SU-DHL-6 (cell line): ENCODE data around the gene NELL1.
A peak's percentile ranks its signal among the peaks of the same experiment; 100 is the strongest.

Experiments used
- H2AFZ ChIP-seq: fragments of 200-600 bp; sonication (generic); 2 replicates; pipeline ENCODE4 v1.6.1; 2014; ENCODE audit warnings: low read depth, mild to moderate bottlenecking, moderate library complexity, mixed read lengths, antibody characterized with exemption, low read length; ENCODE audit not compliant: severe bottlenecking
- H3F3A ChIP-seq: fragments of 200-600 bp; shearing (Covaris generic); 2 replicates; pipeline ENCODE4 v1.6.0; 2016; ENCODE audit warnings: antibody characterized with exemption, mild to moderate bottlenecking; ENCODE audit not compliant: insufficient read depth
- H3K27ac ChIP-seq: fragments of 200-600 bp; sonication (generic); 2 replicates; pipeline ENCODE4 v1.5.1; 2016; ENCODE audit warnings: low read depth, mild to moderate bottlenecking, low read length, moderate library complexity, mixed read lengths
- H3K27me3 ChIP-seq: fragments of 200-600 bp; sonication (generic), shearing (Covaris generic); 2 replicates; pipeline ENCODE4 v1.6.0; 2014; ENCODE audit warnings: mild to moderate bottlenecking, low read length
- H3K36me3 ChIP-seq: fragments of 200-600 bp; sonication (generic); 2 replicates; pipeline ENCODE4 v1.6.1; 2014; ENCODE audit warnings: mild to moderate bottlenecking, low read length, mixed read lengths
- H3K4me2 ChIP-seq: fragments of 300-600, 200-600 bp; shearing (Covaris generic), sonication (generic); 2 replicates; pipeline ENCODE4 v1.6.0; 2014; ENCODE audit warnings: low read length, low read depth, mild to moderate bottlenecking; ENCODE audit not compliant: poor library complexity, severe bottlenecking
- H3K4me3 ChIP-seq: fragments of 200-600 bp; sonication (generic); 2 replicates; pipeline ENCODE4 v1.5.1; 2014; ENCODE audit warnings: antibody characterized with exemption, low read length, mild to moderate bottlenecking, mixed read lengths; ENCODE audit not compliant: insufficient read depth, poor library complexity, severe bottlenecking
- H3K79me2 ChIP-seq: fragments of 200-600 bp; sonication (generic); 2 replicates; pipeline ENCODE4 v1.6.1; 2014; ENCODE audit warnings: mild to moderate bottlenecking, low read length, moderate library complexity; ENCODE audit not compliant: insufficient read depth
- H3K9ac ChIP-seq: fragments of 200-600 bp; sonication (generic); 2 replicates; pipeline ENCODE4 v1.7.0; 2014; ENCODE audit warnings: mild to moderate bottlenecking, low read length
- H3K9me2 ChIP-seq: fragments of 200-600 bp; sonication (generic); replicated peaks from 2 replicates; pipeline ENCODE4 v1.6.1; 2014; ENCODE audit warnings: low read length; ENCODE audit not compliant: insufficient read depth
- H3K9me3 ChIP-seq: fragments of 200-600 bp; sonication (generic); 2 replicates; pipeline ENCODE4 v1.6.1; 2014; ENCODE audit warnings: low read length, mixed read lengths; ENCODE audit not compliant: insufficient read depth
- H4K20me1 ChIP-seq: fragments of 200-600 bp; sonication (generic); 2 replicates; pipeline ENCODE4 v1.6.1; 2014; ENCODE audit warnings: low read depth, mild to moderate bottlenecking, antibody characterized with exemption, low read length, moderate library complexity, mixed read lengths
- EZH2phosphoT487 ChIP-seq: fragments of 200-600 bp; sonication (generic), shearing (Covaris generic); conservative IDR thresholded peaks from 2 replicates; pipeline ENCODE4 v1.6.1; 2018; ENCODE audit warnings: mild to moderate bottlenecking, antibody characterized with exemption, low read length, moderate library complexity, mixed read lengths
- TF ChIP-seq, protein P1 (sequence below): fragments of 200-600 bp; sonication (generic); IDR thresholded peaks from one replicate; pipeline ENCODE4 v1.5.1; 2017; ENCODE audit warnings: antibody characterized with exemption, mild to moderate bottlenecking, low read length, moderate library complexity; ENCODE audit not compliant: insufficient read depth, poor library complexity, severe bottlenecking

NELL1 gene

GRCh38 chr11:20640401-20640800 lies 29.0 kb upstream of the NELL1 start:
- no peaks in the 10 kb centered on the region for H3K9me3 ChIP-seq
- no peak overlapping the region for H3K4me2 ChIP-seq
- TF ChIP-seq EZH2phosphoT487: no peak
- TF ChIP-seq, protein P1, sequence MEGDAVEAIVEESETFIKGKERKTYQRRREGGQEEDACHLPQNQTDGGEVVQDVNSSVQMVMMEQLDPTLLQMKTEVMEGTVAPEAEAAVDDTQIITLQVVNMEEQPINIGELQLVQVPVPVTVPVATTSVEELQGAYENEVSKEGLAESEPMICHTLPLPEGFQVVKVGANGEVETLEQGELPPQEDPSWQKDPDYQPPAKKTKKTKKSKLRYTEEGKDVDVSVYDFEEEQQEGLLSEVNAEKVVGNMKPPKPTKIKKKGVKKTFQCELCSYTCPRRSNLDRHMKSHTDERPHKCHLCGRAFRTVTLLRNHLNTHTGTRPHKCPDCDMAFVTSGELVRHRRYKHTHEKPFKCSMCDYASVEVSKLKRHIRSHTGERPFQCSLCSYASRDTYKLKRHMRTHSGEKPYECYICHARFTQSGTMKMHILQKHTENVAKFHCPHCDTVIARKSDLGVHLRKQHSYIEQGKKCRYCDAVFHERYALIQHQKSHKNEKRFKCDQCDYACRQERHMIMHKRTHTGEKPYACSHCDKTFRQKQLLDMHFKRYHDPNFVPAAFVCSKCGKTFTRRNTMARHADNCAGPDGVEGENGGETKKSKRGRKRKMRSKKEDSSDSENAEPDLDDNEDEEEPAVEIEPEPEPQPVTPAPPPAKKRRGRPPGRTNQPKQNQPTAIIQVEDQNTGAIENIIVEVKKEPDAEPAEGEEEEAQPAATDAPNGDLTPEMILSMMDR: no peak
- no peak overlapping the region for H3K4me3 ChIP-seq
- H3K36me3 ChIP-seq: no peaks in the 10 kb centered on the region
- no peak overlapping the region for H3K9ac ChIP-seq
- H3K9me2 ChIP-seq: no peaks in the 10 kb centered on the region
- no peaks in the 10 kb centered on the region for H3F3A ChIP-seq
- no peak overlapping the region for H2AFZ ChIP-seq
- H4K20me1 ChIP-seq: no peaks in the 10 kb centered on the region
- H3K79me2 ChIP-seq: no peaks in the 10 kb centered on the region
- H3K27ac ChIP-seq: no peak overlapping the region
- H3K27me3 ChIP-seq: no peaks in the 10 kb centered on the region

- no peaks in the 10 kb centered on the region for H4K20me1 ChIP-seq
- H3K4me3 ChIP-seq: no peak overlapping the region
- H3K27ac ChIP-seq: no peak overlapping the region
- H3K79me2 ChIP-seq: no peaks in the 10 kb centered on the region
- H3F3A ChIP-seq: no peaks in the 10 kb centered on the region
- H3K9me2 ChIP-seq: no peaks in the 10 kb centered on the region
- H3K36me3 ChIP-seq: no peaks in the 10 kb centered on the region
- H2AFZ ChIP-seq: no peak overlapping the region
- TF ChIP-seq EZH2phosphoT487: no peak
- TF ChIP-seq, protein P1: no peak
- no peaks in the 10 kb centered on the region for H3K27me3 ChIP-seq
- no peaks in the 10 kb centered on the region for H3K9me3 ChIP-seq
- H3K4me2 ChIP-seq: no peak overlapping the region
- H3K9ac ChIP-seq: no peak overlapping the region
These were observed 25.0 kb upstream of the NELL1 start for GRCh38 chr11:20644360-20644759.

DNA sequence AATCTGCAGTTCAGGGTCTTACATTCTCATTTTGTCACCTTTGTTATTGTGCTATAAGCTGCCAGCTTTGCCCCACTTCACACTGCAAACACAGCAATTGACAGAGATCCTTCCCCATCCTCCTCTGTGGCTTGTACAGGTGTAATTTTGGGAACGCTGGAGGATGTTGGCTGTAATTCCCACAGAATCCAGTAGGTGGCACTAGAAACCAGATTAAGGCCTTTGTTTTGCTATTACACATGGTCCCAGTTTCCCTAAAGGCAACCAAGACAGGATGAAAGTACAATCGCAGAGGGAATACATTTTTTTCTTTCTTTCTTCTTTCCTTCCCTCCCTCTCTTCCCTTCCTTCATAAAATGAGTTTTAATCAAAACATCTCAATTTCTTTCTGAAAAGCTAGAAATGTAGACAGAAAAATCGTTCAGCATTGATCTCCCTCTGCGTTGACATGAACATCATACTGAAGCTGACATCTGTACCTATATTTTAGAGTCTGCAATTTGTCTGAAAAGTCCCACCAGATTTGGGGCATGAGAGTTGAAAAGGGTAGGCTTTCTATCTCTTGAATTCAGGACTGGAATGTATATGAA lies 21.3 kb upstream of the NELL1 start:
- Histone ChIP-seq H3K9me2 (no peaks in the 10 kb centered on the region), H3F3A (no peaks in the 10 kb centered on the region), H3K4me3 (no peak overlapping the region), H3K36me3 (no peaks in the 10 kb centered on the region), H3K27me3 (0 out of 2 replicates have a peak, but pooled peaks cover 3% of the 10 kb centered on the region), H3K9ac (no peak overlapping the region), H3K79me2 (no peaks in the 10 kb centered on the region), H4K20me1 (no peaks in the 10 kb centered on the region), H3K9me3 (no peaks in the 10 kb centered on the region), H2AFZ (no peak overlapping the region), H3K4me2 (no peak overlapping the region), H3K27ac (no peak overlapping the region)
- TF ChIP-seq, protein P1: peak; percentile 87
- TF ChIP-seq EZH2phosphoT487: no peak
